NCI-H526 (cell line): Measurements from ENCODE around the gene ITGB1.
"Not testable (repeated sequence)": the region's sequence is repeated elsewhere in the genome, so short reads cannot be mapped to it uniquely, and the experiment has no call there.

ENCODE experiments used
- DNase-seq, 2 experiments: peaks; one replicate each; lab custom pipeline; 2025; lab: John Stamatoyannopoulos, UW

The ITGB1 gene

GRCh38 chr10:32980558-32981468 is 22.8 kb upstream of the ITGB1 start:
- DNase-seq, result peak; percentile 85 to 92

- no peak for DNase-seq
These were observed 22.2 kb upstream of the ITGB1 start for GRCh38 chr10:32980242-32980557.

DNA sequence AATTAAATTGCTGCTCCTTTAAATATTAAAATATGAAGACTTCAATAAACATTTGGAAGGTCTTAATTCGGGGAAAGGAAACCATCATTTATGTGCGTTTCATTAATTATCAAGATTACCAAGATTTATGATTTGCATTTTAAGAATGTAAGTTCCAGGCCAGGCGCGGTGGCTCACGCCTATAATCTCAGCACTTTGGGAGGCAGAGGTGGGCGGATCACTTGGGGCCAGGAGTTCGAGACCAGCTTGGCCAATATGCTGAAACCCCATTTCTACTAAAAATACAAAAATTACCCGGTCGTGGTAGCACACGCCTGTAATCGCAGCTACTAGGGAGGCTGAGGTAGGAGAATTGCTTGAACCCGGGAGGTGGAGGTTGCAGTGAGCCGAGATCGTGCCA is 21.7 kb upstream of the ITGB1 start:
- DNase-seq, result not testable (repeated sequence)

DNA sequence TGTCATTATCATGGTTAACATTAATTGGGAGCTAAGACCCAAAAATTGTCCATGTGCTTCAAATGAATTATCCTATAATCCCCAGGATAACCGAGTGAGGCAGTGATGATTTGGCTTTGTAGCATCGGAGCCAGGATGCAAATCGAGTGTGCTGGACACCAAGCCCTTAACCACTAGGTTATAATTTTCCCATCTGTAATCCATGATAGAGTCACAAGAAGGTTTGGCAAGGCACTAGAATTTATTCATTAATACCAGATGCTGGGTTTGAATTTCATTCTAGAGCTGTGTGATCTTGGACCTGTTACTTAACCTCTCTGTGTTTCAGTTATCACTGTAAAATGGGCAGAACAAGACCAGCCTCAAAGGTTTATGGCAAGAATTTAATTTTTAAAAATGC is 21.0 kb upstream of the ITGB1 start:
- DNase-seq, result no peak

- not testable (repeated sequence) for DNase-seq
These were observed 20.1 kb upstream of the ITGB1 start for GRCh38 chr10:32977846-32978809.

DNA sequence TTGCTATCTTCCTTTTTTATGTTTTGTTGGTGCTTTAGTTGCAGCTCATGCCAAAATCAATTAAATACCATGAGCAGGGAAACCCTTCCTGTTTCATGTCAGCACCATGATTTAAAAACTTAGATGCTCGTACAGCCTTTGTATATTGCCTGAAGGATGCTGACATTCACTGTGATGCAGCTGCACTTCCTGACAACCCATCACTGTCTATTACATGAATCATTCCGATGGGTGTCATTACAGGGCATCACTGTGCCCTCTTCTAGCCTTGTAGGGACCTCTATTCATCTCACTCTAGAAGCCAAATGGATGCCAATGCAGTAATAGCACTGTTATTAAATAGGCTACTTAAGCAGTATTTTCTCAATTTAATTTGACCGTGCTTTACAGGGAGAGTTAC is 18.3 kb upstream of the ITGB1 start:
- no peak for DNase-seq

DNA sequence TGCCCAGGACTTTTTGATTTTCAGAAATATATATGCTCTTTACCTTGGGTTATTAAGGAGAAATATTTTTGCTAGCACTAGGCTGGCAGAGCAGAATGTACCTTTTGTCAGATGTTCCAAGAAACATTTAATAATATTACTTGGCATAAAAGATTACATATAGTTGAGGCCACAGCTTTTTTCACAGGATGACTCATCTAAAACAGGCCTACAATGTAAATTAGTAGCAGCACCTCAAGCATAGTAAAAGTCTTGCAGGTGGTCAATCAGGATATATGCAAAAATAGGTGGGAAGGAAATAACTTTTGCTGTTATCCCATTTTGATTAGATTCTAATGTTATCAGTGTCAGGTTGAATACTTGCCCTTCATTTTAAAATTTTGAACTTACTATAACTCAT is 14.9 kb upstream of the ITGB1 start:
- DNase-seq, result peak in 1 of 2 experiments; percentile 17

- DNase-seq, result peak in 1 of 2 experiments; percentile 12
These were observed 14.4 kb upstream of the ITGB1 start for GRCh38 chr10:32972460-32972859.

- peak; percentile 60 to 81 for DNase-seq
These were observed 13.6 kb upstream of the ITGB1 start for GRCh38 chr10:32971536-32972091.

DNA sequence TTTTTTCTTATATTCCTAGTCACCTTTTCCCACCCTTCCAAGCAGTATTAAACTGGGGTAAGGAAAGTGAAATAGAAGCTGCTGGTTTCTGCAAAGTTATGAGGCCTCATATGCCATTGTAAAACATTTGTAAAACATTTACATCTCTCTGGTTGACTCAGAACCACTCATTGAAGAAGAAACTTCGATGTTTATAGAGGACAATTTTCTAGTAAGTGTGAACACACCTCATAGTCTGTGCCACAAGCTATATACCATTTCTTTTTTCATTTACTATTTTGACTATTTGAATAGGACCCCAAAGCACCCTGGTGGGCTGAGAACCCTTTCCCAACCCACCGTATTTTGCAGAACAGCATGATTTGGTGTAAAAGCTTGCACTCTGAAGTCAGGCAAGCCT is 12.9 kb upstream of the ITGB1 start:
- no peak for DNase-seq

DNA sequence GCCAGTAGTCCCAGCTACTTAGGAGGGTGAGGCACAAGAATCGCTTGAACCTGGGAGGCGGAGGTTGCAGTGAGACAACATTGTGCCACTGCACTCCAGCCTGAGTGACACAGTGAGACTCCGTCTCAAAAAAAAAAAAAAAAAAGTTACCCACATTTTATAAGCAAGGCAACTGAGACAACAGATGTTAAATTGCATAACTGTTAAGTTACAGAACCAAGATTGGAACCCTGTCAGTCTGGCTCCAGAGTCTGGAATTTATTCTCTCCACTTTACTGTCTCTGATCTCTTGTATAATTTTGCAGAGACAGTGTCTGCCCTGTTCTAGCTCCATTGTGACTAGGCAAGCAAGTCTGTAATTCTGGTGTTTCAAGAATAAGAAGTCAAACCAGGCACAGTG is 6.2 kb upstream of the ITGB1 start:
- no peak for DNase-seq

- no peak for DNase-seq
These were observed 5.1 kb upstream of the ITGB1 start for GRCh38 chr10:32963096-32963495.

GRCh38 chr10:32962521-32962920 is 4.5 kb upstream of the ITGB1 start:
- DNase-seq, result peak in 1 of 2 experiments; percentile 20

- peak; percentile 89 to 91 for DNase-seq
These were observed 3.9 kb upstream of the ITGB1 start for GRCh38 chr10:32961895-32962369.

- no peak for DNase-seq
These were observed 3.4 kb upstream of the ITGB1 start for GRCh38 chr10:32961343-32961894.

DNA sequence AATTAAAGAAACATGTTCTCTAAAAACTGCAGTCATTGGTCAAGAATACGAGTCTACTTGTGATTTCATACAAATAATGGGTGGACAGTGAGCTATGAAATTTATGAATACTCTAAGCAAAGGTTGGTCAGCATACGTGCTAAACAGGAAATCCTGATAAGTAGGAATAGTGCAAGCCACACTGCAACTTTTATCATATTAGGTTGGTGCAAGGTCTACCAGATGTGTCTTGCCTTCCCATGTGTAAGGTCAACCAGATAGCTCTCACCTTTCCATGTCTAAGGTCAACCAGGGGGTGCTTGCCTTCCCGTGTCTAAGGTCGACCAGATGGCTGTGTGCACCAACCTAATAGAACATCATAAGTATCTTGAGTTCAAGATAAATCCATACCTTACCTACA is 2.0 kb upstream of the ITGB1 start:
- no peak for DNase-seq

DNA sequence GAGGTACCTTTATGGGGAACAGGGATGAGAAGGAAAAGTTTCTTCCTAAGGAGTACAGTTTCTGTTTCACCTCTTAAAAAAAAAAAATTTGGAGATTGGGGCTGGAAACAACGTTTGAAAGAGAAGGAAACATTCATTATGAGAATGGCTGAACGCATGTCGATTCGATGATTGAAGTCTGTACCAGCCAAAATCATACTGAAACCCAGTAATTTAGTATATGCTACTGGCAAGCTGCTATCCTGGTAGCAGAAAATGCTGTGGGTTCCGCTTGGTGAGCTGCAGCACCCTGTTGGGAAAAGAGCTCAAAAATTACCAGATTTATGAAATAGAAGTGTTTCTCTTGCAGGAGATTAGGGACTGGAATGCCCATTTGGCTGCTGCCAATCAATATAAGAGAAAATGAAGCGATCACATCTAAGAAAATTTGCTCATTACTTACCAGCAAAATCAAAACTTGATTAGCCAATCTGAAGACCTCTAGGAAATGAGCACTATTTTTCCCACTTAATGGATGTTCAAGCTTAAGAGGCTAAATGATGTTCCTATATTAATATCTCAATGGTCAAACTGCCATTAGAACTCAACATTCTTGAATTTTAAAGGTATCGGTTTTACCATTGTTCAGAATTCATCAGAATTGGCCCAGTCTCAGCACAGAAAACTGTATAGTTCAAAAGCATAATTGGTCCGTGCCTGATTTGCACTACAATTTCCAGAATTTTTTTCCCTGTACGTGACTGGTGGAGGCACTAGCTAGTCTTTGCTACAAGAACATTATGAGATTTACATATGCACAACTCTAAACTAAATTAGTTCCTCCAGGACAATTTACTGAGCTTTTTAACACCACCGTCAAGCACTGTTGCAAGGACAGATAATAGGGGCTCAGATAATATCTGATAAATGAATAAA is 1.2 kb upstream of the ITGB1 start:
- DNase-seq, result no peak

DNA sequence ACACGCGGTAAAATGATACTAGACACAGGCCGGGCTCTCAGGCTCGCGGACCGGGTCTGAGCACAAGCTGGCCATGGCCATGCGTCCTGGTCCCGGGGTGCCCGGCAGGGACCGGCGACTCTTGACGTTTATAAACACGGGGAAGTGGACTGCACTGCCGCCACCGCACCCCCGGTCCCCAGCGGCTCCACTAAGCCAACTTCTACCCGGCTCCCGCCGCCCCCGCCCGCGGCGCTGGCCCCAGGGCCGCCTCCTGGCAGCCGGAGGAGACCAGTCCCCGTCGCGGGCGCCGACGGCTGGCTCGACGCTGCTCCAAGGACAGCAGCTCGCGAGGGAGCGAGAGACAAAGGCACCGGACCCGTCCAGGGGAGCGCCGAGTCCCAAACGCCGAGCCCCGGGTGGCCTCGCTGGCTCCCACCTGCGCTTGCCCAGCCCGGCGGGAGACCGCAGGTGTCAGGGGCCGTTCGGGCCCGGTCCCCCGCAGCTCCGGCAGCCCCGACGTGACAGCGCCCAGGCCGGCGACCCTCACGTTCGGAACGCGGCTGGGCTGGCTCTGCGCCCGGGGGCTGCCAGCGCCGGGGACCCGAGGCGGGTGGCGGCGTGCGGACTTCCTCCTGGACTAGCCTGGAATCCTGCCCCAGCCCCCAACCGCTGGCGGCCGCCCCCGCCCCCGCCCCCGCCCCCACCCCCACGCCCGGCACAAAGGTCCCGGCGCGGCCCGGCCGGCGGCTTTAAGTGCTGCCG is 517 bp downstream of the ITGB1 start:
- peak in 1 of 2 experiments; percentile 45 for DNase-seq

GRCh38 chr10:32956365-32957197 is 1.4 kb downstream of the ITGB1 start:
- DNase-seq, result peak in 1 of 2 experiments; percentile 13
